Measurements from ENCODE around the gene MPND. TPM values are rescaled to one million over a fixed set of nuclear protein-coding genes. Genes with fewer than 3 reads are reported as not detected.
A peak's percentile ranks its signal among the peaks of the same experiment; 100 is the strongest.

Gene MPND
- total RNA-seq, 2 experiments from 2014 or later, result 10.3 to 11.0 TPM

GRCh38 chr19:4338441-4339355 lies 4.7 kb upstream of the MPND start, which contains the start of gene STAP2:
TSS of gene STAP2 (minus strand) at chr19:4338827. CDS start at chr19:4338753, 74 bp downstream.
- Mint-ChIP-seq H3K4me1 (ENCODE audit: low read depth) (peaks cover 37% of the 10 kb centered on the region), H3K27me3 (no peaks in the 10 kb centered on the region), H3K36me3 (ENCODE audit: low read depth) (peaks cover 8% of the 10 kb centered on the region), H3K27ac (peak within 1 kb of the TSS; percentile 76), H3K4me3 (peak within 1 kb of the TSS; percentile 84), H3K9me3 (peaks cover 3% of the 10 kb centered on the region)
- ChIA-PET CTCF (interaction anchor here (1.3 to 1.5 kb wide), 2 partner anchors 14 to 62 kb away, joined by 4 to 5 read pairs; partner anchors contain the start of gene SH3GL1), POLR2A (interaction anchor here (0.8 to 1.5 kb wide), 3 partner anchors 11 to 61 kb away, joined by 3 to 9 read pairs (median 4); partner anchors contain the start of gene SH3GL1)
- intact Hi-C loops (cut with DNase I, micrococcal nuclease), result no loop called here
- Histone ChIP-seq H3K4me3 (ENCODE audit: low read length) (peak within 1 kb of the TSS; percentile 56), H3K27ac (ENCODE audit: low read depth in 1 of 2, low read length in 2 of 2) (peak within 1 kb of the TSS; percentile 7 to 29), H3K9me3 (ENCODE audit: control insufficient read depth in 1 of 2, insufficient read depth in 1 of 2, low read length in 2 of 2) (no peaks in the 10 kb centered on the region), H3K4me1 (ENCODE audit: insufficient read depth, low read length) (peaks cover 31% of the 10 kb centered on the region), H3K27me3 (ENCODE audit: control insufficient read depth in 1 of 2, insufficient read depth in 2 of 2, low read length in 2 of 2) (no peaks in the 10 kb centered on the region), H3K36me3 (ENCODE audit: insufficient read depth, low read length) (no peaks in the 10 kb centered on the region)
- ATAC-seq (ENCODE audit: poor library complexity), result no peak
- no peak for TF ChIP-seq CTCF (IDR thresholded peaks at IDR 0.05)
- DNase-seq, result peak in 5 of 14 experiments; percentile 13 to 52 (median 44)

- Histone ChIP-seq H3K4me1 (ENCODE audit: insufficient read depth, low read length) (peaks cover 41% of the 10 kb centered on the region), H3K4me3 (ENCODE audit: low read length) (peak overlapping the region; percentile 93), H3K36me3 (ENCODE audit: insufficient read depth, low read length) (peaks cover 5% of the 10 kb centered on the region), H3K27ac (ENCODE audit: low read depth in 1 of 2, low read length in 2 of 2) (peak overlapping the region; percentile 20 to 69), H3K9me3 (ENCODE audit: control insufficient read depth in 1 of 2, insufficient read depth in 1 of 2, low read length in 2 of 2) (no peaks in the 10 kb centered on the region), H3K27me3 (ENCODE audit: control insufficient read depth in 1 of 2, insufficient read depth in 2 of 2, low read length in 2 of 2) (no peaks in the 10 kb centered on the region)
- Mint-ChIP-seq H3K27me3 (no peaks in the 10 kb centered on the region), H3K27ac (peak overlapping the region; percentile 83), H3K4me3 (peak overlapping the region; percentile 91), H3K4me1 (ENCODE audit: low read depth) (peaks cover 38% of the 10 kb centered on the region), H3K36me3 (ENCODE audit: low read depth) (peaks cover 18% of the 10 kb centered on the region), H3K9me3 (no peaks in the 10 kb centered on the region)
- intact Hi-C loops (cut with DNase I, micrococcal nuclease), result loop anchor here (1.0 to 5.0 kb wide), 7 partner anchors 14 to 295 kb away; partner anchors contain the start of genes TMIGD2 (in 2 of the 2), ANKRD24 (in 1 of the 2), CHAF1A (in 1 of the 2) and FSD1 (in 1 of the 2)
- ChIA-PET CTCF (interaction anchor here (0.7 to 3.6 kb wide), 8 partner anchors 11 to 449 kb away, joined by 3 to 27 read pairs (median 7); partner anchors contain the start of genes FEM1A, SH3GL1 and YJU2), POLR2A (interaction anchor here (1.0 to 2.9 kb wide), 25 partner anchors 9 to 579 kb away, joined by 3 to 43 read pairs (median 7); partner anchors contain the start of genes CHAF1A, DPP9, EEF2 and FSD1)
- no peak for TF ChIP-seq CTCF (IDR thresholded peaks at IDR 0.05)
- ATAC-seq (ENCODE audit: poor library complexity) (no peak), DNase-seq (no peak)
These were observed 1.1 kb upstream of the MPND start for GRCh38 chr19:4342314-4342614.

GRCh38 chr19:4342615-4343369 lies 570 bp upstream of the MPND start:
- POLR2A ChIA-PET, result interaction anchor here (0.9 to 2.9 kb wide), 27 partner anchors 9 to 580 kb away, joined by 3 to 43 read pairs (median 7); partner anchors contain the start of genes CHAF1A, DPP9, EEF2 and FSD1
- H3K36me3 Mint-ChIP-seq (ENCODE audit: low read depth), result peaks cover 18% of the 10 kb centered on the region

More at GRCh38 chr19:4342615-4343369, 570 bp upstream of the MPND start:
- peak overlapping the region; percentile 70 to 92 for H3K27ac ChIP-seq (ENCODE audit: low read depth in 1 of 2, low read length in 2 of 2)
- peaks cover 5% of the 10 kb centered on the region for H3K36me3 ChIP-seq (ENCODE audit: insufficient read depth, low read length)
- H3K4me3 ChIP-seq (ENCODE audit: low read length), result peak overlapping the region; percentile 93
- H3K4me1 ChIP-seq (ENCODE audit: insufficient read depth, low read length), result peaks cover 40% of the 10 kb centered on the region
- H3K27me3 ChIP-seq (ENCODE audit: control insufficient read depth in 1 of 2, insufficient read depth in 2 of 2, low read length in 2 of 2), result no peaks in the 10 kb centered on the region
- DNase-seq (peak; percentile 79 to 99 (median 86)), ATAC-seq (ENCODE audit: poor library complexity) (peak; percentile 81)
- Mint-ChIP-seq H3K27me3 (no peaks in the 10 kb centered on the region), H3K27ac (peak overlapping the region; percentile 83), H3K4me1 (ENCODE audit: low read depth) (peaks cover 37% of the 10 kb centered on the region), H3K9me3 (no peaks in the 10 kb centered on the region), H3K4me3 (peak overlapping the region; percentile 91)
- CTCF ChIA-PET, result interaction anchor here (0.5 to 3.6 kb wide), 9 partner anchors 10 to 448 kb away, joined by 3 to 27 read pairs (median 4); partner anchors contain the start of genes FEM1A, SH3GL1 and YJU2
- no peaks in the 10 kb centered on the region for H3K9me3 ChIP-seq (ENCODE audit: control insufficient read depth in 1 of 2, insufficient read depth in 1 of 2, low read length in 2 of 2)
- intact Hi-C loops (cut with DNase I, micrococcal nuclease), result loop anchor here (1.0 to 5.0 kb wide), 8 partner anchors 14 to 295 kb away; partner anchors contain the start of genes TMIGD2 (in 2 of the 2), YJU2 (in 2 of the 2), ANKRD24 (in 1 of the 2) and CHAF1A (in 1 of the 2)
- peak; percentile 34 for TF ChIP-seq CTCF (IDR thresholded peaks at IDR 0.05)
